Measurements from ENCODE around the gene GLRX5.

GLRX5 gene

DNA sequence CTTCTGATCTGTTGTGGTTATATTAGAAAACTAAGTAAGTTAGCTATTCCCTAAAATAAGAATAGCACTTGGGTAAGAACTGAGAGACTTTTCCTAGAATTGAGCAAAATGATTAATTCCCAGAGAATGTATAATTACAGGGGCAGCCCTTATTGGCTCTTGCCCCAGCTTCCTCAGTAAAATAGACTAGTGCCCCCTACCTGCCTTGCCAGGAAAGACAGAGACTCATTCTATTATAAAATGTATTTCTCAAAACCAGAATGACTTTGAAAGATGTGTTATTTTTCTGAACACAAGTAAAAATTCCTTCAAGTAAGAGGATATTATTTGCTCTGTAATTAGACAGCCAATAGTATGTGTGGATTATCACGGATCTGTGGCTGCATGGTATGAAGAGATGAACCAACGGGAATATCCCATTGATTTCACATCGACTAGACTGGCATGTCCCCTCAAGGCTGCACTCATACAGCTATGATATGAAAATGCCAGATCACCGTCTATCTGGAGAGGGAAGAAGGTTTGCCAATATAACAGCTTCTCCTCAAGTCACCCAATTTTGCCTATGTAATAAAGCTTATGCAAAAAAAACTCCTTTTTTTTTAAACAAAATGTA lies 7.4 kb upstream of the GLRX5 start:
- peak; percentile 85 for DNase-seq (ENCODE audit: low read depth, low spot score)
- in situ Hi-C loops (cut with HindIII; ENCODE audit: low sequenced_read_pairs): no loop called here
- TF ChIP-seq, protein P1, sequence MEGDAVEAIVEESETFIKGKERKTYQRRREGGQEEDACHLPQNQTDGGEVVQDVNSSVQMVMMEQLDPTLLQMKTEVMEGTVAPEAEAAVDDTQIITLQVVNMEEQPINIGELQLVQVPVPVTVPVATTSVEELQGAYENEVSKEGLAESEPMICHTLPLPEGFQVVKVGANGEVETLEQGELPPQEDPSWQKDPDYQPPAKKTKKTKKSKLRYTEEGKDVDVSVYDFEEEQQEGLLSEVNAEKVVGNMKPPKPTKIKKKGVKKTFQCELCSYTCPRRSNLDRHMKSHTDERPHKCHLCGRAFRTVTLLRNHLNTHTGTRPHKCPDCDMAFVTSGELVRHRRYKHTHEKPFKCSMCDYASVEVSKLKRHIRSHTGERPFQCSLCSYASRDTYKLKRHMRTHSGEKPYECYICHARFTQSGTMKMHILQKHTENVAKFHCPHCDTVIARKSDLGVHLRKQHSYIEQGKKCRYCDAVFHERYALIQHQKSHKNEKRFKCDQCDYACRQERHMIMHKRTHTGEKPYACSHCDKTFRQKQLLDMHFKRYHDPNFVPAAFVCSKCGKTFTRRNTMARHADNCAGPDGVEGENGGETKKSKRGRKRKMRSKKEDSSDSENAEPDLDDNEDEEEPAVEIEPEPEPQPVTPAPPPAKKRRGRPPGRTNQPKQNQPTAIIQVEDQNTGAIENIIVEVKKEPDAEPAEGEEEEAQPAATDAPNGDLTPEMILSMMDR (IDR thresholded peaks at IDR 0.05; ENCODE audit: low read depth, low read length): peak; percentile 78
- H3K4me3 ChIP-seq (ENCODE audit: low read depth, low read length): no peak overlapping the region

DNA sequence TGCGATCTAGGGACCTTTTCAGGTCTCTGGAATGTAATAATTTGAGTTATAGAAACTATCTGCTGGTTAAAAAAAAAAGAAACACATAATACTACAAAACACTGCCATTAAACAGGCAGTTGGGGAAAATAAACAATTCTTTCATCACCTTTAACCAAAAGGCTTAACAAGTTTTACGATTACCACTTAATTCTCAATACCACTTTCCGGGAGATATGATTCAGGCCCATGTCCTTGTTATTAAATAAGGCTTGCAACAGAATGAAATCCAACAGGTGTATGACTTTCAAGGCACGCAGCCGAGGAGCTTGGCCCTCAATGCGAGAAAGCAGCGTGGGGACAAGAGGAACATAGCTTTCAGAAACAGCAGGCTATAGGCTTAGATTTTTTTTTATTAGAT lies 5.6 kb upstream of the GLRX5 start:
- in situ Hi-C loops (cut with HindIII; ENCODE audit: low sequenced_read_pairs): no loop called here
- TF ChIP-seq, protein P1 (IDR thresholded peaks at IDR 0.05; ENCODE audit: low read depth, low read length): no peak
- no peak for DNase-seq (ENCODE audit: low read depth, low spot score)
- no peak overlapping the region for H3K4me3 ChIP-seq (ENCODE audit: low read depth, low read length)

DNA sequence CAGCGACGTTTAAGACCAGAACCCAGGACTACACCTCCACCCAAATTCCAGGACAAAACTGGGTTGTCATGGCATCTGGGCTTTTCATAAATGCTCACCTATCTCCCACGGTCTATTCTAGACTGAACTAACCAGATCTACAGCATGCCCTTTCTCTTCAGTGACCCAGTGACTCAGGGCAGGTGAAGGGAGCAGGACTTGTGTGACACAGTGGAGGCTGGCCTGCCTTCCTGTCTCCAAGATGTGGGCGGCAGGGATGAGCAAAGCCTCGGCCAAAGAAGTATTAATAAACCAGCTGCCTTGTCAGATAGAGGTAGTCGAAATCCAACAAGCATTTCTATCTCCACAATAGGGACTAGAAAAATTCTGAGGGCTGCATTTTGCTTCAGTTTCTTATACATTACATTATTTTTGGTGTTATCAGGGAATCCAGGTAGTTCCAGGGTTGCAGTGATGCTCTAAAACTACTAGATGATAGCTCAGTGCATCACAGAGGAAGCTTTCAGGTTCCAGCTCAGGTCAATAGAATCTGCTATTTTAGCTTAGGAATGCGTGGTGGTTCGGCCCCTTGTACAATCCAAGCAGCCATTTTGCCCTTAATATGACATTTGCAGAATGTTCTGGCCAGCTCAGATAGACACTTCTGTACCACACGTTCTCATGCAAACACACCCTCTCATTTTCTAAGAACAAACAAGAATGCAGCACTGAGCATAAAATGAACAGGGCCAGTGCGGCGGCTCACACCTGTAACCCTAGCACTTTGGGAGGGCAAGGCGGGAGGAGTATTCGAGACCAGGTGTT lies 4.2 kb upstream of the GLRX5 start:
- H3K4me3 ChIP-seq (ENCODE audit: low read depth, low read length): no peak overlapping the region
- TF ChIP-seq, protein P1 (IDR thresholded peaks at IDR 0.05; ENCODE audit: low read depth, low read length): no peak
- in situ Hi-C loops (cut with HindIII; ENCODE audit: low sequenced_read_pairs): no loop called here
- DNase-seq (ENCODE audit: low read depth, low spot score): no peak

DNA sequence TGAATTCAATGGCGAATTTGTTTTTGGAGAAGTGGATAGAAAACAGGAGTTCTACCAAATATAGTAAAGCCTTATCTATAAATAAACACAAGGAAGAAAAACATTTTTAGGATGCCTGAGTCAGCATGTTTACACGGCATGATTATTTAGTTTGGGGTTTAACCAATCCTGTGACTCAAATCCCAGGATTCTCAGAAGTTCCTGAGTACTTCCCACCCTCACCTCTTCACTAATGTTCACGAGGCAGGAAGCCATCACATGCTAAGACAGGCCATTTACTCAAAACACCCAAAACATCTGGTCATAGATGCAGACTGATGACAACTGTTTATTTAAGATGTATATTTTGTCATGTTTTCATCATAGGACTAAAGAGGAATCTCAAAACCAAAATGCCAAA lies 3.4 kb upstream of the GLRX5 start:
- peak; percentile 79 for DNase-seq (ENCODE audit: low read depth, low spot score)
- H3K4me3 ChIP-seq (ENCODE audit: low read depth, low read length): no peak overlapping the region
- in situ Hi-C loops (cut with HindIII; ENCODE audit: low sequenced_read_pairs): no loop called here
- TF ChIP-seq, protein P1 (IDR thresholded peaks at IDR 0.05; ENCODE audit: low read depth, low read length): no peak

DNA sequence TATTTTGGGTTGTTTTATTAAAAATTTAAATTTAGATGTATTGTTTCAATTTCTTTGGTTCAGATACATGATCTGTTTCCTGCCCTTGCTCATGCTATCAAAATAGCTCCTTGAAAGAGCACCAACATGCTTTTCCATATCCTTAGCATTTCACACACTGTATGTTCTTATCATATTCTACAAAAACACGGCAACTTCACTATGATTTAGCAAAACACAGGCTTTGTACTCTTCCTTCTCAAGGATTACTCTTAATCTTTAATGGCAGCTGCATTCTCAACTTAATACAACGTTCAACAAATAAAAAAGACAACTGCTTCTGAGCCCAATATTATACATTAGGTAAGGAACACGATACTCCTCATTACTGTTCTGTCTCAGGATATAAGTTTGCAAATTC lies 2.9 kb upstream of the GLRX5 start:
- TF ChIP-seq, protein P1 (IDR thresholded peaks at IDR 0.05; ENCODE audit: low read depth, low read length): no peak
- no peak for DNase-seq (ENCODE audit: low read depth, low spot score)
- H3K4me3 ChIP-seq (ENCODE audit: low read depth, low read length): no peak overlapping the region
- in situ Hi-C loops (cut with HindIII; ENCODE audit: low sequenced_read_pairs): no loop called here

DNA sequence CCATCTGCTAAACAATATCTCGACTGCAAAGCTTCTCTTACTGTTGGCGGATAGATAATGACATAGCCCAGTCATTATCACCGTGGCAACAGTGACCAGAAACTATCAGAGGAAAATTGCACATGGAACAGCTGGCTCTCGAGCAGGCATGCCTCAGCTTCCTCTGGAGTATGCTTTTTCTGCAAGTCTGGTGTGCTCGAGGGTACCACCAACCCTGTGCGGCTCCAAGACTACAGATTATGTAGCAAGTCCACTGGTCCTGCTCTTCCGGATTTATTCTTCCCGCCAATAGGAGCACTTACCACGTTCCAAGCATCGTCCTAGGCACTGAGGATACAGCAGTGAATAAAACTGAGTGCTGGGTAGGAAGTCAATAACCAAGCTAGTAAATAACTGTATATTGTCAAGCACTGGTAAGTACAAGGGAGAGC lies 1.4 kb upstream of the GLRX5 start:
- in situ Hi-C loops (cut with HindIII; ENCODE audit: low sequenced_read_pairs): no loop called here
- DNase-seq (ENCODE audit: low read depth, low spot score): peak; percentile 50
- TF ChIP-seq, protein P1 (IDR thresholded peaks at IDR 0.05; ENCODE audit: low read depth, low read length): no peak

More for the DNA sequence above, 1.4 kb upstream of the GLRX5 start:
- peak overlapping the region; percentile 77 for H3K4me3 ChIP-seq (ENCODE audit: low read depth, low read length)

Data from astrocyte of the spinal cord (primary cell).